GM21381 (cell line): ENCODE data around the gene HORMAD1.
"Not testable (repeated sequence)": the region's sequence is repeated elsewhere in the genome, so short reads cannot be mapped to it uniquely, and the experiment has no call there.

Experiments used
- ATAC-seq: cut with Tn5 transposase; IDR thresholded peaks from one replicate; pipeline ENCODE4 v1.9.1; 2021; ENCODE audit warnings: mild to moderate bottlenecking, moderate library complexity; ENCODE audit not compliant: unreplicated experiment

HORMAD1 gene

GRCh38 chr1:150720703-150721102, at the start of gene HORMAD1:
HORMAD1 (minus strand) TSS chr1:150720895; CDS start chr1:150719505, 1,390 bp downstream.
- no peak for ATAC-seq

- ATAC-seq = not testable (repeated sequence)
Measured at GRCh38 chr1:150767704-150768103, 47.0 kb upstream of the HORMAD1 start.

GRCh38 chr1:150765977-150766301, 45.2 kb upstream of the HORMAD1 start:
- peak; percentile 25 for ATAC-seq

GRCh38 chr1:150765296-150765976, 44.7 kb upstream of the HORMAD1 start, which contains the start of gene CTSS:
CTSS (minus strand) TSS chr1:150765778; CDS start chr1:150764763, 1,015 bp downstream.
- ATAC-seq = peak; percentile 79

- no peak for ATAC-seq
Measured at GRCh38 chr1:150764617-150765101, 44.0 kb upstream of the HORMAD1 start.

GRCh38 chr1:150763018-150763417, 42.3 kb upstream of the HORMAD1 start:
- no peak for ATAC-seq

- ATAC-seq = no peak
Measured at GRCh38 chr1:150762552-150762951, 41.9 kb upstream of the HORMAD1 start.

- ATAC-seq = no peak
Measured at GRCh38 chr1:150761801-150762200, 41.1 kb upstream of the HORMAD1 start.

- no peak for ATAC-seq
Measured at GRCh38 chr1:150760013-150760412, 39.3 kb upstream of the HORMAD1 start.

- no peak for ATAC-seq
Measured at GRCh38 chr1:150753416-150753815, 32.7 kb upstream of the HORMAD1 start.

GRCh38 chr1:150751443-150751842, 30.7 kb upstream of the HORMAD1 start:
- ATAC-seq = no peak

- ATAC-seq = no peak
Measured at GRCh38 chr1:150749720-150750311, 29.1 kb upstream of the HORMAD1 start.

GRCh38 chr1:150748878-150749719, 28.4 kb upstream of the HORMAD1 start:
- no peak for ATAC-seq

GRCh38 chr1:150730130-150730721, 9.5 kb upstream of the HORMAD1 start:
- no peak for ATAC-seq

GRCh38 chr1:150724336-150724735, 3.6 kb upstream of the HORMAD1 start:
- no peak for ATAC-seq

GRCh38 chr1:150720098-150720497, 597 bp downstream of the HORMAD1 start:
- no peak for ATAC-seq

GRCh38 chr1:150718225-150718891, 2.3 kb downstream of the HORMAD1 start:
- no peak for ATAC-seq

- ATAC-seq = not testable (repeated sequence)
Measured at GRCh38 chr1:150709031-150709430, 11.7 kb downstream of the HORMAD1 start.

GRCh38 chr1:150708595-150708994, 12.1 kb downstream of the HORMAD1 start:
- ATAC-seq = no peak

GRCh38 chr1:150706091-150706490, 14.6 kb downstream of the HORMAD1 start:
- no peak for ATAC-seq

- ATAC-seq = no peak
Measured at GRCh38 chr1:150703427-150703826, 17.3 kb downstream of the HORMAD1 start.
